ENCODE results near the gene NOS1.

The NOS1 gene

DNA sequence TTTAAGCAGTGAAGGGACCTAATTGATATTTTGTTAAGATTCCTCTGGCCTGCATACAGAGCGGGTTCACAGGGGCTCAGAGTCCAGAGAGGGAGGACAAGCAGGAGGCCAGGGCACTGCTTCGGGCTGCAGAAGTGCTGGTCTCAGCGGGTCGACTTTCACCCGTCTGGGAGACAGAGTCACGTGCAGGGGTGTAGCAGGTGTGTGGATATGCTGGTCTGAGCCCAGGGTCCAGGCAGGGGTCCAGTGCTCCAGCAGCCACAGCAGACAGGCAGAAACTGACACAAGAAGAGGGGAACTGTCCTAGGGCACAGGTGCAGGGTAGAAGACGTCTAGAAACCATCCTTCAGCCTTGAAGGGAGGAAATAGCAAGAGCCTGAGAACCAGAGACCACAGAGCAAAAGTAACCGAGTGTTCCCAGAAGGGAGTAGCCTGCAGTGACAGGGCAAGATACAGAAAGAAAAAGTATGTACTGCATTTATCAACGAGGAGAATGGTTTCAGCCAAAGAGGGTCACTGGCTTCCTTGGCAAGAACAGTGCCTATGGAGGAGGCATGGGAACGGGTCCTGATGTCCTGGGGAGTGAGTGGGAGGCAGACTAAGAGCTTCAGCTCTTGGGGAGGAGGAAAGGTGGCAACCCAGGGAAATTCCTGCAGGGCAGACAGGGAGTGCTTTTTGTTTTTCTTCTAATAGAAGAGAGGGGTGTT is 199.8 kb downstream of the NOS1 start:
- TF ChIP-seq, protein P1, sequence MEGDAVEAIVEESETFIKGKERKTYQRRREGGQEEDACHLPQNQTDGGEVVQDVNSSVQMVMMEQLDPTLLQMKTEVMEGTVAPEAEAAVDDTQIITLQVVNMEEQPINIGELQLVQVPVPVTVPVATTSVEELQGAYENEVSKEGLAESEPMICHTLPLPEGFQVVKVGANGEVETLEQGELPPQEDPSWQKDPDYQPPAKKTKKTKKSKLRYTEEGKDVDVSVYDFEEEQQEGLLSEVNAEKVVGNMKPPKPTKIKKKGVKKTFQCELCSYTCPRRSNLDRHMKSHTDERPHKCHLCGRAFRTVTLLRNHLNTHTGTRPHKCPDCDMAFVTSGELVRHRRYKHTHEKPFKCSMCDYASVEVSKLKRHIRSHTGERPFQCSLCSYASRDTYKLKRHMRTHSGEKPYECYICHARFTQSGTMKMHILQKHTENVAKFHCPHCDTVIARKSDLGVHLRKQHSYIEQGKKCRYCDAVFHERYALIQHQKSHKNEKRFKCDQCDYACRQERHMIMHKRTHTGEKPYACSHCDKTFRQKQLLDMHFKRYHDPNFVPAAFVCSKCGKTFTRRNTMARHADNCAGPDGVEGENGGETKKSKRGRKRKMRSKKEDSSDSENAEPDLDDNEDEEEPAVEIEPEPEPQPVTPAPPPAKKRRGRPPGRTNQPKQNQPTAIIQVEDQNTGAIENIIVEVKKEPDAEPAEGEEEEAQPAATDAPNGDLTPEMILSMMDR (IDR thresholded peaks at IDR 0.05; ENCODE audit: extremely low read depth, missing control alignments): no peak
- DNase-seq (ENCODE audit: low spot score): no peak

DNA sequence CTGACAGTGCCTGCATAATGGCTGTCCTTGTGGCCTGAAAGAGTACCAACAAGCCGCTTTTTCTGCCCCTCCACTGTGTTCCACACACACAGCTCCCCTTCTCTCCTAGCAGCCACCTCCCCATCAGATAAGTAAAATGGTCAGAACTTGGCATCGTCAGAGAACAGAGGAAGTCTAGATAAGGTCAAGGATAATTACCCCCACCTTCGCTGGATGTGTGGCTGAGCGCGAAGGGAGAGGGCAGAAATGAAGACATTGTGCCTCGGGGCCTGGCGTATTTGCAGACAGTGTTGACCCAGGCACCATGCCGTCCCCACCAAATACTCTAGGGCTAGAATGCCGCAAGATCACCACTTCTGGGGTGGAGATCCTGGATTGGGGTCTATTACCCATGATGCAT is 201.8 kb downstream of the NOS1 start:
- no peak for DNase-seq (ENCODE audit: low spot score)
- TF ChIP-seq, protein P1 (IDR thresholded peaks at IDR 0.05; ENCODE audit: extremely low read depth, missing control alignments): no peak

DNA sequence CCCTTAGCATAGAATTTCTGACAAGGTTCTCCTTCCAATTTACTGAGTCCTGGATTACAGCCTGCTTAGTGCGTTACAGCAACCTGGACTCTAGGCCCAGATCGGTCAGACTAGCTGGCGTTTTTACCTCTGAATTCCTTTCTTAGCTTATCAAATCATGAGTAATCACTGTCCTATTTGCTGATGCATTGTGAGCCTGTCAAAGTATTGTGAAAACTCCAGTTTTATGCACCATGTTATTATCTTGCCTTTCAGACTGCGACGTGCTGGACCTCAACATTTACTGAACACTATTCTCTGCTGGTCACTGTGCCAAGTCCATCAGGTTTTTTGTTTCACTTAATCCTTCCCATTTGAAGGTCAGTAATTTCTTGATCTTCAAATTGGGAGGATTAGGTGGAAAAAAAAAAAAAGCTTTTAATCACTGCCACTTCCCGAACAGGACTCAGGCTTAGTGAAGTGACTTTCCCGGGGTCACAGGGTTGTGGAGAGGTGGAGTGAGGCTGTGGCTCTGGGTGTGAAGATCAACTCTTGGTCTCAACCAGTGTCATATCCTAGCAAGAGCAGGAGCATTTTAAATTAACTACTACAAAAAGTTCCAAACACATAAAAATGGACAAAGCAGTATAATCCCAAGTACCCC is 202.4 kb downstream of the NOS1 start:
- DNase-seq (ENCODE audit: low spot score): no peak
- TF ChIP-seq, protein P1 (IDR thresholded peaks at IDR 0.05; ENCODE audit: extremely low read depth, missing control alignments): no peak

Data from GM20000 (cell line).